Fibroblast of skin of scalp (primary cell): Measurements from ENCODE around the gene CRISP2.

Source experiments
- DNase-seq: peaks from one replicate; pipeline ENCODE4 v3.0.0-alpha.2; 2013

The CRISP2 gene

DNA sequence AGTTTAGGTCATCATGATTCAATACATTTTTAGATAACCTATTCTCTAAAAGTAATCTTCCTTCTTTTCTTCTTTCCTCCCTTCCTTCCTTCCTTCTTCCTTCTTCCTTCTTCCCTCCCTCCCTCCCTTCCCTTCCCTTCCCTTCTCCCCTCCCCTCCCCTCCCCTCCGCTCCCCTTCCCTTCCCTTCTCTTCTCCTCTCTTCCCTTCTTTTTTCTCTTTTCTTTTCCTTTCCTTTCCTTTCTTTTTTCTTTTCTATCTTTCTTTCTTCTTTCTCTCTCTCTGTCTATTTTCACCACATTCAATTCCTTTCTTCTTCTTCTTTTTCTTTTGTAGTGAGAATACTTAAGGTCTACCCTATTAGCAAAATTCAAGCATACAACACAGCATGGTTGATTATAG is 59.4 kb downstream of the CRISP2 start:
- no peak for DNase-seq

DNA sequence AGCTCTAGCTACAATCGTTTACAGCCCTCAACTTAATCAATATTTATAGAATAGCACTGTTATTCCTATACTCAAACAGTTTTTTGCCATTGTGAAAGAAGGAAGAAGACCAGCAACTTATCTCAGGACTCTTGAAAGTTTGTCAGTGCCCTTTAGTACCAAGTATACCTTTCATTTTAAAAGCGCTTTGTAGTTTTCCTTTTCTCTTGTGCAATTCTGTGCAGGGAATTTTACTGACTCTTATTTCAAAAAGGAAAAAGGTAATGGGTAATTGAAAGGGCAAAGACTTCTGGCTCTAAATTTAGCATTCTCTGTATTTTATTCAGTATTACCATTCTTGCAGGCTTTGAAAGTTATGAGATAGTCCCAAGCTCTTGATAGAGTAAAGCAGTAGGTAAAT is 59.9 kb downstream of the CRISP2 start:
- no peak for DNase-seq

DNA sequence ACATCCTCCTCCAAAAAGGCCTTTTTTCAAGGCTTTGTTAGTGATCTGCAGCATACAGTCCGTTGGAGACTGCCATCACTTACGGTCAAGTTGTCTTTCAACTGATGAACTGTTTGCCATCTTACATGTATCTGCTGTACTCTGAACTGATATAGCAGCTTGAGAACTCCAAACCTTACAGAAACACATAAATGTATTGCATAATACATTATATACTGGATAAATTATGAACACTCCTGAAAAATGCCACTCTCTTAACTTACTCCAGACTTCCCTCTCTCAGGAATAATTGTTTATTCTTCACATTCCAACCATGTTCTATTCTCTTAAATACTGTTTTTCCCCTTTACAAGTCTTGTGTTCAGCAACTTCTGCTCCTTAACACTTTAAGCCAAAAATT is 62.1 kb downstream of the CRISP2 start:
- no peak for DNase-seq

DNA sequence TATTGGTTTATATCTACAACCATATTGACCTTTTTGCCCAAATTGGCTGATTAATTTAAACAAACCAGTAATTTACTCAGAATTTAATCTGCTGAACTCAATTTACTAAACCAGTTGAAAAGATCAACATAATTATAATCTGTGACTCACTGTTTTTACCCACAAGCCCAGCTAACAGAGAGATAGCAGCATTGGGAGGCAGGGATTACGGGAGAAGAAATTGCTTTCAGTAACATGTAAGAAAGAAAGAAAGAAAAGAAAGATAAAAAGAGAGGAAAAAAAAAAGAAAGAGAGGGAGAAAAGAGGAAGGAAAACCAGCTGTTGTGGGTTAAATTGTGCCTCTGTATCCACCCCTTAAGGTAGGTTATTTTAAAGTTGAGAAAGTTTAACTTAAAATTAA is 63.4 kb downstream of the CRISP2 start:
- no peak for DNase-seq

DNA sequence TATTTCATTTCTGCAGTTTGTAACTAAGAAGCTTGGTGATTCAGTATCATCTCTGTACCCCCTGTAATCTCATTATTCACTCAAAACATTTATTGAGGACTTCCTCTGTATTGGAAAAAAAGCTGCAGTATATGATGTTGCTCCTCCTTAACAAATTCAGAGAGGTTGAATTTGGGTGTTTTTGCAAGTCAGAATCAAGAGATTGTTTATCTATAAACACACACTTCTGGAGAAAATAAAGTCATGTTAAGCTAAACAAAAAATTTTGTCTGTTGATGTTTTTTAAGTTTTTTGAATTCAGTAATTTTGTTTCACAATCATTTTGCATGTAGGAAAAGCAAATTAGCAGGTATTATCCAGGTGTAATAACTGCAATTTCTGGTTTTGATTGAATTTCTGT is 65.3 kb downstream of the CRISP2 start:
- DNase-seq = no peak

DNA sequence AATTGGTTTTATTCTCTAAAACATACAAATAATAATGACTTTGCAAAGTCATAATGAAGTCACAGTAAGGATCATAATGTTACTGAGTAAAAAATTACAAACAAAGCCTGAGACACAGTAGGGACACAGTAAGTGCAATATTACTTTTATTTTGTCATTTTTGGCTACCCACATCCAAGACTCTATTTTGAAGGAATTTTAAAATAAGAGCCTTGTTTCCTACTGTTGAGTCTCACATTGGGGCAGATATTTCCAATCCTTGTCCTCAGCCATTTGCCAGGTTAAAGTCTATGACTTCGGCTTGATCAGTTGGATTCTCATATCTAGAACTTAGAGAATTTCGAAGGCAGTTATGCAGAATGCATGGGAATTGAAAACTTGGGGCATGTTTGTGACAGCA is 65.9 kb downstream of the CRISP2 start:
- DNase-seq = no peak

DNA sequence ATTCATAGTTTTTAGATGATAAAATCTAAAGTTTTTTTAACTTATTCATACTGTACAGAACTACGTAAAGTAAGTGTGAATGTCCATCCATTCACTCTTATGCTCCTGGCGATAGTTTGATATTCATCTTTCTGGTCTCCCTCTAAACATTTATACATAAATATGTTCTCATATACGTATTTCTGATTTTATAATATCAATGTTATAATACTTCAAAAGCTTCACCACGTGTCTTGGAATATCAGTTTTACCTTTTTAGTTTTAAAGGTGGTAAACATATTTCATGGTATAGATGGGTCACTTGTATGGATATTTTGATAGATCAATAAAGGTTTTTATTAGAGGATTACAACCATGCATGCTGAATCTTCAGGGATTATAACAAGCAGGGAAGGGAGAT is 66.4 kb downstream of the CRISP2 start:
- no peak for DNase-seq

DNA sequence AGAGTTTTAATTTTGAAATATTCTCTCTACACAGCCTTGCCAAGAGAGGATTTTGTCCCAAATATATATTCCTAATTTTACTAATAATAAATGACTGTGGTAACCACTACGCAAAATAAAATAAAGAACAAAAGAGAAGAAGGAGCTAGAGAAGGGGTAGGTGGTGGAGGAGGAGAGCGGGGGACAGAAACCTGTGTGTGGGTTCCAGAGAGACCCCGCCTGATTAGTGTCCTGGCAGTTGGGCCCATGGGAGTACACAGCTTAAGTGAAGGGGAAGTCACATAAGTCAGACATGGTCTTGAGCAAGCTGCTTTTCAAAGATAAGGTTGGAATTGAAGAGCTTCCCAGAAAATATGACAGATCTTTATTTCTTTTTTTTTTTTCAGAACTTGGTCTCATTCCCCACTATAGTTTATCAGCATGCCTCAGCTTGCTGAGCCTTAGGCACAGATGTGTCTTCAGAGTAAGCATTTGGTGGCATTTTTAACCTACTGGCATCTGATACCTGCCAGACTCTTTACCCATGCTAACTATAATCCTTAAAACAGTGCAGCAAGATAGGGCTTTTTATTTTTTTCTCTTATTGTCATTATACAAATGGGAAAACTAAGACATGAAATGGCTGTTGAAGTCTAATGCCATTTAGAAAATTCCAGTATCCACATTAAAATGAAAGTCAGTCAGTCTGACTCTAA is 67.1 kb downstream of the CRISP2 start:
- DNase-seq = no peak

DNA sequence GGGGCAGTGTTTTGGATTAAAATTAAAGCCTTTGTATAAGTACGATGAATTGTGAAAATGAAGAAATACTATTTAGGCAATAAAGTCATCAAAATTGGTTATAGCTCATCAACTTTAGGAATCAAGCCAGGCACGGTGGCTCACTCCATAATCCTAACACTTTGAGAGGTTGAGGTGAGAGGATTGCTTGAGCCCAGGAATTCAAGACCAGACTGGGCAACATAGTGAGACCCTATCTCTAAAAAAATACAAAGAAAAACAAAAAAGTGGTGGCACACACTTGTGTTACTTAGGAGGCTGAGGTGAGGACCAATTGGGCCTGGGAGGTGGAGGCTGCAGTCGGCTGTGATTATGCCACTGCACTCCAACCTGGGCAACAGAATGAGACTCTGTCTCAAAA is 68.2 kb downstream of the CRISP2 start:
- no peak for DNase-seq
